ENCODE results near the gene ZW10.

- TF ChIP-seq, protein P1, sequence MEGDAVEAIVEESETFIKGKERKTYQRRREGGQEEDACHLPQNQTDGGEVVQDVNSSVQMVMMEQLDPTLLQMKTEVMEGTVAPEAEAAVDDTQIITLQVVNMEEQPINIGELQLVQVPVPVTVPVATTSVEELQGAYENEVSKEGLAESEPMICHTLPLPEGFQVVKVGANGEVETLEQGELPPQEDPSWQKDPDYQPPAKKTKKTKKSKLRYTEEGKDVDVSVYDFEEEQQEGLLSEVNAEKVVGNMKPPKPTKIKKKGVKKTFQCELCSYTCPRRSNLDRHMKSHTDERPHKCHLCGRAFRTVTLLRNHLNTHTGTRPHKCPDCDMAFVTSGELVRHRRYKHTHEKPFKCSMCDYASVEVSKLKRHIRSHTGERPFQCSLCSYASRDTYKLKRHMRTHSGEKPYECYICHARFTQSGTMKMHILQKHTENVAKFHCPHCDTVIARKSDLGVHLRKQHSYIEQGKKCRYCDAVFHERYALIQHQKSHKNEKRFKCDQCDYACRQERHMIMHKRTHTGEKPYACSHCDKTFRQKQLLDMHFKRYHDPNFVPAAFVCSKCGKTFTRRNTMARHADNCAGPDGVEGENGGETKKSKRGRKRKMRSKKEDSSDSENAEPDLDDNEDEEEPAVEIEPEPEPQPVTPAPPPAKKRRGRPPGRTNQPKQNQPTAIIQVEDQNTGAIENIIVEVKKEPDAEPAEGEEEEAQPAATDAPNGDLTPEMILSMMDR (IDR thresholded peaks at IDR 0.05) = no peak
- no peak for TF ChIP-seq POLR2A (IDR thresholded peaks at IDR 0.05)
These were observed 44.1 kb upstream of the ZW10 start for GRCh38 chr11:113817626-113818025.
